ENCODE measurements around the gene HEXA.
"Not testable (repeated sequence)": the region's sequence is repeated elsewhere in the genome, so short reads cannot be mapped to it uniquely, and the experiment has no call there.

The HEXA gene

GRCh38 chr15:72379856-72380430 is 4.1 kb upstream of the HEXA start:
- no peak overlapping the region for H3K4me3 ChIP-seq (ENCODE audit: low read depth, low read length)
- no peak for DNase-seq (ENCODE audit: low read depth)

- not testable (repeated sequence) for DNase-seq (ENCODE audit: low read depth); H3K4me3 ChIP-seq (ENCODE audit: low read depth, low read length)
These were observed 3.3 kb upstream of the HEXA start for GRCh38 chr15:72379106-72379505.

DNA sequence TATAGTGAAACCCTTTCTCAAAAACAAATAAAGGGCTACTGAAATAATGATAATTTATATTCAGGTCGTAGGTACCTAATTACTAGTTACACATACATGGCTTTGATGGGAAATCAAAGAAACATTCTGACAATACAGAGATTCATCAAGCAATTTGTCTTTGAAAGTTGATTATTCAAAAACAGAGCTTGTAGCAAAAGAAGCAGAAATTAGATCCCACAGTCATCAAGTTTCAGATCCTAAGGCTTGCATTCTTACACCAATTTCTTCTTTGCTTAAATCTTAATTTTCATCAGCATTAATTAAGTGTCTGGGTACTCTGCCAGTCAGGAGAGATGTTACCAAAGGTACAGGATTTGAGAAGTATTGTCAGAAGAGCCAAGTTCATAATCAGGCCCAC is 1.5 kb upstream of the HEXA start:
- DNase-seq (ENCODE audit: low read depth), result no peak
- H3K4me3 ChIP-seq (ENCODE audit: low read depth, low read length), result no peak overlapping the region

GRCh38 chr15:72375501-72375845 is 341 bp downstream of the HEXA start:
- H3K4me3 ChIP-seq (ENCODE audit: low read depth, low read length), result peak overlapping the region; percentile 97
- DNase-seq (ENCODE audit: low read depth), result no peak

DNA sequence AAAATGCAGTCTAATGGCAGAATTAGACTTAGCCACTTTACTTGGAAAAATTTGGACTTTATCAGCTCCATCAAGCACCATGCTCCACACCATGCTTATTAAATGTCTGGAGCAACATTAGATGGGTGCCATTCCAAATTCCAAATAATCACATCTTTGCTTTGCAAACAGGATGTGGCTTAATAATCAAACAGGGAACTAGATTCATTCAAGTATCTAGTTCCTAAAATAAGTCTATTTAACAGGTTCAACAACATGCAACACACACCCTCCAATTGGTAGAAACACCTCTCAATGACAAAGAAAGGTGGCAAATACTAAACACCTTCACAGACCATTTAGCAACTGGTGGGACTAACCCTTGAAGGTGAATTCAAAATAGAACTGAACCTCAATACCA is 3.5 kb downstream of the HEXA start:
- DNase-seq (ENCODE audit: low read depth), result no peak
- no peak overlapping the region for H3K4me3 ChIP-seq (ENCODE audit: low read depth, low read length)

DNA sequence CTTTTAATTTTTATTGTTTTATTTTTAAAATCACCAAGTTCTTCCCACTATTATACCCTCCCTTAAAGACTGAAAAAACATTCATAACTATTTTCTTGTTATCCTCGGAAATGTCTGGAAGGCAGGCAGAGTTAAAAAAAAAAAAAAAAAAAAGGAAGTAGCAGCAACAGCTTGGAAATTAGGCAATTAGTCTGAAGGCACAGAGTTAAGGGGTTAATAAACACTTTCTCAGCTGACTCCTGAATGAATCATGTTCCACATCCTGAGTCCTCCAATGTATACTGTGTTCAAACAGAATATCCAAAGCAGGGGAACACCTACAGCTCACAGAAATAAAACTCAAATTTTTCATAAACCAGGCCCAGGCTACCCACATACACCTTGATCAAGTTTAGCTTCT is 5.8 kb downstream of the HEXA start:
- no peak for DNase-seq (ENCODE audit: low read depth)
- no peak overlapping the region for H3K4me3 ChIP-seq (ENCODE audit: low read depth, low read length)

DNA sequence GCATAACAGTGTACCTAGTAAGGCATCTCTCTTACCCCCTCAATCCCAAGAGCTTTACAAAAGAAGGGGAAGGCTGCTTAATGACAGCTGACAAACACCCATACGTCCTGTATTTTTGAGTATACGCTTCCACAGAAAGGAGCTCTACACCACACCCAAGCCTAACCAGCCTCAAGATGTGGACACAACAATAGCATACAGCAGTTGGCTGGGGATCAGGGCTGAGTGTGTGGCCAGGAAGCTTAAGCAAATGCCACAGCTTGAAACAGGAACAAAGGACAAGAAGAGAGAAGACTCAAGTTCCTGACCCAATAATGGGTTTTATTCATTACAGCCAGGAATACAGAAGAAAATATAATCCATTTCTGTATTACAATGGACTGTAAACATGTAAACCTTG is 6.9 kb downstream of the HEXA start:
- DNase-seq (ENCODE audit: low read depth), result no peak
- H3K4me3 ChIP-seq (ENCODE audit: low read depth, low read length), result no peak overlapping the region

- DNase-seq (ENCODE audit: low read depth), result no peak
These were observed 7.5 kb downstream of the HEXA start for GRCh38 chr15:72368325-72368724.

DNA sequence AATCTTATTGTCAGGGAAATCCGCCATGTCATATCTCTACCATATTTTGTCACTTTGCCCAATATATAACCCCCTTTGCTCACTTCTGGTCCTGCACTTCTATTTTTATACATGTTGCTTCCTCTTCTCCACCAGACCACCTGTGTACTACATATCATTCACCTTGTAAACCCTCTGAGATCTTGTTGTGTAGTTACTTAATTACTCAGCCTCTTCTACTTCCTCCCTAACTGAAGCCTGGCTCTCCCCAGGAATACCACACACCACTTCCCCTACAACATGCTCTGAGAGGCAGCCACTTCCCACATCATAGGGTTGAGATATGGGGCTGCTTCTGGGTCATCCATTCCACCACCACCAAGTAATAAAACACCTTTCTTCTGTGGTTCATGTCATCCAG is 10.0 kb downstream of the HEXA start:
- no peak overlapping the region for H3K4me3 ChIP-seq (ENCODE audit: low read depth, low read length)
- no peak for DNase-seq (ENCODE audit: low read depth)

More at GRCh38 chr15:72368325-72368724, 7.5 kb downstream of the HEXA start:
- H3K4me3 ChIP-seq (ENCODE audit: low read depth, low read length), result no peak overlapping the region

GRCh38 chr15:72361176-72361575 is 14.6 kb downstream of the HEXA start:
- DNase-seq (ENCODE audit: low read depth), result no peak

DNA sequence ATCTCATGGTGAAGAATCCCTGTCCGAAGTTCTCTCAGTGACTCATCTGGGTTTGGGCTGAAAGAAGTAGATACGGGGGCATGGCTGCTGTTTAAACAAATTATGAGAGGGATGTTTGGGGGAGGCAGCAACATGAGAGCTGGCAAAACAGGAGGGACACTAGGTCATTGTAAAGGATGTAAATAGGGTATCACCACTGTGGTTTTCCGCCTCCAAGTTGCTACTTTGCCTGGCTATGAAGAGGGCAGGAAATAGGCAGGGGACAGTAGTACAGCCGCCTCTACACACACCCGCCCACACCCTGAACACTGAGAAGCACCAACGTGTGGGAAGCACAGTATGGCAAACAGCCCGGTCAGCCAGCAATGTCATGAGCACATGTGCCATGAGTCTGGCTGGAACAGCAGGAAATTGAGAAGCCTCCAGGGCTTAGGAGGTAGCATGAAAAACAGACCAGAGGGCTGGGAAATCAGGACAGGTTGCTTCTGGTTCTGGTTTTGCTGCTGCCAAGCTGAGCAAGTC is 17.1 kb downstream of the HEXA start:
- DNase-seq (ENCODE audit: low read depth), result peak; percentile 77
- H3K4me3 ChIP-seq (ENCODE audit: low read depth, low read length), result no peak overlapping the region

More at GRCh38 chr15:72361176-72361575, 14.6 kb downstream of the HEXA start:
- no peak overlapping the region for H3K4me3 ChIP-seq (ENCODE audit: low read depth, low read length)

GRCh38 chr15:72358121-72358520 is 17.7 kb downstream of the HEXA start:
- no peak for DNase-seq (ENCODE audit: low read depth)
- no peak overlapping the region for H3K4me3 ChIP-seq (ENCODE audit: low read depth, low read length)

DNA sequence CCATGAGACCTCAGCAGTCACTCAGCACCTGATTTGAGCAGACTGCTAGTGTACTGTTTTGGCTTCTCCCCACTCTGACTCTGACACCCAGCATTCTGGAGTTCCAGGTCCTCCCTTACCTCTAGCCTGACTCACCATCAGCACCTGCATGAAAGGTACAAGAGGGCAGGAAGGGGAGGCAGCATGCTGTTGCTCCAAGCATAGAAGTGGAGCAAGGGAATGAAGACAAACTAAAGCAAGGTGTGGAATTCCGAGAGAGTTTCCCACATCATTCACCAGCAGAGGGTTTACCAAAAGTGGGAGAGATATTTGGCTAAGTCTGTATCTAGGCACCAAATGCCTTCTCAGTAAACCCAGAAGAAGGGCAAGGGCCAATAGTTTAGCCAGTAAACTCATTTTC is 21.3 kb downstream of the HEXA start:
- no peak for DNase-seq (ENCODE audit: low read depth)
- H3K4me3 ChIP-seq (ENCODE audit: low read depth, low read length), result no peak overlapping the region

- no peak overlapping the region for H3K4me3 ChIP-seq (ENCODE audit: low read depth, low read length)
- DNase-seq (ENCODE audit: low read depth), result no peak
These were observed 22.5 kb downstream of the HEXA start for GRCh38 chr15:72353266-72353665.

- no peak overlapping the region for H3K4me3 ChIP-seq (ENCODE audit: low read depth, low read length)
- no peak for DNase-seq (ENCODE audit: low read depth)
These were observed 30.0 kb downstream of the HEXA start for GRCh38 chr15:72345806-72346205.

DNA sequence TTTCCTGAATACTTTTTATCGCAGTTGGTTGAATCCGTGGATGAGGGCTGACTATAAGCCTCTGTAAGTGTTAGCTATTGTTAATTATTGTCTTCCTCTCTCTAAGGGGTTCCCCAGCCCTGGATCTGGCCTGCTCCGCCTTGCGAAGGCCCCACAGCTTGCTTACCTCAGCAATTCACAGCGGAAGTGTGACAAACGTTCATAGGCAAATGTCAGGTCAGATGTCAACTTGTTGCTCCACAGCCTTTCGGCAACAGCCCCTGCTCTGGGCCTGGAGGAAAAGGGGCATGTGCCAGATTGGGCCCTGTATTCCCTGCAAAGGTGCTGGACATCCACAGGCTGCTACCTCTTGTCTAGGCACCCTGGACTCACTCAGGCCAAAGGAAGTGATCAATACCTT is 30.5 kb downstream of the HEXA start:
- DNase-seq (ENCODE audit: low read depth), result no peak
- no peak overlapping the region for H3K4me3 ChIP-seq (ENCODE audit: low read depth, low read length)

DNA sequence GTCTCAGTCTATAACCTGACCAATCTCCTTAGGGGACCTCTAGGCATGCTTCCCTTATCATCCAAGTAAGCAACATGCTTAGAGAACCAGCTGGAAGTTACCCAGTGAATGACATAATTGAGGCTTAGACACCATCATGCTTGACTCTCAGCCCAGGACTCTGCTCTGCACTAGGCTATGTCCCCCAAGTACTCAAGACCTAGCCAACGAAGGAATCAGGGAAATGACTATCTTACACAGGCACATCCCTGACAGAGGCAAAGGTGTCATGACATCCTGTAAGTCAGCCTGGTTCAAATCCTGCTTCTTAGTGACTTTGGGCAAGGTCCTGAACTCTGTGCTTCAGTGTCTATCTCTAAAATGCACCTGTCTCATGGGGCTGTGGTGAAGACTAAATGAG is 31.2 kb downstream of the HEXA start:
- DNase-seq (ENCODE audit: low read depth), result no peak

GRCh38 chr15:72342385-72342784 is 33.4 kb downstream of the HEXA start:
- H3K4me3 ChIP-seq (ENCODE audit: low read depth, low read length), result no peak overlapping the region
- DNase-seq (ENCODE audit: low read depth), result no peak

More for the DNA sequence above, 31.2 kb downstream of the HEXA start:
- no peak overlapping the region for H3K4me3 ChIP-seq (ENCODE audit: low read depth, low read length)

DNA sequence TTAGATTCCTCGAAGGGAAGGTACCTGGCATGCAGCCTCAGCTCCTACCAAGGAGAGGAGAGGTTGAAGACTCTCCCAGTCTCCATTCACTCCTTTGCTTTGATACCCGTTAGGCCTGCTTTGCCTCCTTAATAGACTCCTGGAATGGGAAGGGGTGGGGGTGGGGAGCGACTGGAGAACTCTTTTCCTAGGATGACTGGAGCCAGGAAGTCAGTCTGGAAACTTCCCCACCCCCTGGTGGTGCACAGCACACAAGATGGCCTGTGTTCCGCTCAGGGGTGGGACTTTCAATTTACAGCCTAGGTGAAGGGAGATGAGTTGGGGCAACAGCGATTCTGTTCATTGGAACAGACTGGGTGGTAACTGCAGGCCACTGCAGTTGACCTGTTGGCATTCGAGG is 34.5 kb downstream of the HEXA start:
- DNase-seq (ENCODE audit: low read depth), result no peak
- H3K4me3 ChIP-seq (ENCODE audit: low read depth, low read length), result no peak overlapping the region

- no peak overlapping the region for H3K4me3 ChIP-seq (ENCODE audit: low read depth, low read length)
These were observed 35.4 kb downstream of the HEXA start for GRCh38 chr15:72340366-72340765.

GRCh38 chr15:72339777-72340177 is 36.0 kb downstream of the HEXA start:
- DNase-seq (ENCODE audit: low read depth), result peak; percentile 95
- H3K4me3 ChIP-seq (ENCODE audit: low read depth, low read length), result no peak overlapping the region

More at GRCh38 chr15:72340366-72340765, 35.4 kb downstream of the HEXA start:
- DNase-seq (ENCODE audit: low read depth), result no peak

All from skeletal muscle cell (primary cell).